Duodenal mucosa (tissue), 2 donors: Measurements from ENCODE around the gene PHF11.

Experiments
- H3K27ac ChIP-seq: one replicate; pipeline ENCODE4 v1.7.0; 2013; ENCODE audit warnings: low read depth, low read length
- H3K27me3 ChIP-seq, 2 donors: one replicate each; pipeline ENCODE4 v1.7.0; 2013; ENCODE audit warnings: low read length in 2 of 2, control low read depth in 1 of 2; ENCODE audit not compliant: insufficient read depth in 2 of 2, control insufficient read depth in 1 of 2
- H3K36me3 ChIP-seq, 2 donors: one replicate each; pipeline ENCODE4 v1.7.0; 2013; ENCODE audit warnings: low read length in 2 of 2, control low read depth in 1 of 2; ENCODE audit not compliant: insufficient read depth in 2 of 2, control insufficient read depth in 1 of 2
- H3K4me1 ChIP-seq, 2 donors: one replicate each; pipeline ENCODE4 v1.7.0; 2013; ENCODE audit warnings: low read length in 2 of 2, control low read depth in 1 of 2; ENCODE audit not compliant: insufficient read depth in 2 of 2, control insufficient read depth in 1 of 2
- H3K4me3 ChIP-seq, 2 donors: one replicate each; pipeline ENCODE4 v1.7.0; 2013; ENCODE audit warnings: low read length in 2 of 2, low read depth in 1 of 2
- H3K9ac ChIP-seq, 2 donors: one replicate each; pipeline ENCODE4 v1.7.0; 2013; ENCODE audit warnings: low read length in 2 of 2, low read depth in 1 of 2
- H3K9me3 ChIP-seq, 2 donors: one replicate each; pipeline ENCODE4 v1.7.0; 2013; ENCODE audit warnings: low read length in 2 of 2, control low read depth in 1 of 2; ENCODE audit not compliant: control insufficient read depth in 1 of 2

Gene PHF11

DNA sequence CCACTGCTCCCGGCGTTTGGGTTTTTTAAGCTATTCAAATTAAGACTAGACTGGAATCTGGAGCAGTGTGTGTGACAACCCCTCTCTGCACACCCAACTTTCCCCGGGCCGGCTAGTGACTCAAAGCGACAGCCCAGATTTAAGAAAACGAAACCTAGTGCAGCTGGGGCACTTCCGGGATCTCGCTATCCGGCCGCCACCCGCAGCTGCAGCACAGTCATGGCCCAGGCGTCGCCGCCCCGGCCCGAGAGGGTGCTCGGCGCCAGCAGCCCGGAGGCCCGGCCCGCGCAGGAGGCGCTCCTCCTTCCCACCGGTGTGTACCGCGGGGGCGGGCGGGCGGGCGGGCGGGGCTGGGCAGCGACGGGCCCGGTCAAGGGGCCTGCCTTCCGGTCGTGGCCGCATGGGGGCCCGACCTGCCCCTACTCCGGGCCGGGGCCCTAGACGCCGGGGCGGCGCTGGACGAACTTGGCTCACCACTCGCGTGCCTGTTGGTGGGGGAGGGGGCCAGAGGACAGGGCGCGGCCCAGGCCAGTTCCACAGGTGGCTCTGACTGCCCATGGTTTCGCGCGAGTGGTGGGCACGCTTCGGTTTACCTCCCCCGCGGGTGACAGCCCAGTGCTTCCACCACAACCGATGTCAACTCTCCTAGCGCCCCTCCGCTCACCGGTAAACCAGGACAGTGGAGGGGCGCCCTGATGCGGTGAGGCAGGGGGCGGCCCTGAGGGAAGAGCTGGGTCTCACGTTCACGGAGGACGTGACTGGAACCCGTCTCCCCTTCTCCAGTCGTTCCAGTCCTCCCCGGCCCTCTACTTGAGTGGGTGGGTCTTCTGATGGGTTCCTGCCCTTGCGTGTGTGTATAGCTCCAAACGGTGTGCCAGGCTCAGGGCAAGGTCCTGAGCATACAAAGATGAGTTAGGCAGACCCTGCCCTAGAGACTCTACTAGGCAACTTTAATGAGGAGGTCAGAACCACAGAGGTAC, at the start of gene PHF11:
PHF11 (plus strand) TSS at position 171 of the 980 bp plus-strand sequence; CDS start at position 220, 49 bp downstream.
- peak within 1 kb of the TSS; percentile 98 for H3K27ac ChIP-seq
- H3K9ac ChIP-seq = peak within 1 kb of the TSS; percentile 76 to 96
- no peaks in the 10 kb centered on the region for H3K9me3 ChIP-seq
- peaks cover 0 to 10% of the 10 kb centered on the region in 2 donors for H3K36me3 ChIP-seq
- H3K4me1 ChIP-seq = peaks cover 18% of the 10 kb centered on the region in 2 donors
- peak within 1 kb of the TSS; percentile 70 to 81 for H3K4me3 ChIP-seq
- no peaks in the 10 kb centered on the region for H3K27me3 ChIP-seq

DNA sequence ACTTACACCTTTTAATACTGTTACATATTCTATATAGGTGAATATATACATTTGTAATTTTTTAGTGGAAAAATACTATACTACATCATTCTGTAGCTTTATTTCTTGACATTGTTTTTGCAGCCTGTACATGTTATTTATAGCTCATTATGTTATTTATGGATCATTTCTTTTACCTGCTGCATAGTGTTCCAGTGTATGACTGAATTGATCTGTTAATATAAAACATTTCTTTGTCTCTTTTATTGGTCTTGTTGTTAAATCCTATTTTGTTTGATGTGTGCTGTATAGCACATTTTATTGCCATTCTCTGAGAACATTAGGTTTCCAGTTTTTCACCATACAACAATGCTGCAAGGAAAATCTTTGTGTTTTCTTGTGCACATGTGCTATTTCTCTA, 49.3 kb upstream of the PHF11 start:
- Histone ChIP-seq H3K4me3 (no peak overlapping the region), H3K27me3 (no peaks in the 10 kb centered on the region), H3K4me1 (peaks cover 0 to 14% of the 10 kb centered on the region in 2 donors), H3K36me3 (no peaks in the 10 kb centered on the region), H3K9ac (no peak overlapping the region), H3K27ac (no peak overlapping the region), H3K9me3 (no peaks in the 10 kb centered on the region)

DNA sequence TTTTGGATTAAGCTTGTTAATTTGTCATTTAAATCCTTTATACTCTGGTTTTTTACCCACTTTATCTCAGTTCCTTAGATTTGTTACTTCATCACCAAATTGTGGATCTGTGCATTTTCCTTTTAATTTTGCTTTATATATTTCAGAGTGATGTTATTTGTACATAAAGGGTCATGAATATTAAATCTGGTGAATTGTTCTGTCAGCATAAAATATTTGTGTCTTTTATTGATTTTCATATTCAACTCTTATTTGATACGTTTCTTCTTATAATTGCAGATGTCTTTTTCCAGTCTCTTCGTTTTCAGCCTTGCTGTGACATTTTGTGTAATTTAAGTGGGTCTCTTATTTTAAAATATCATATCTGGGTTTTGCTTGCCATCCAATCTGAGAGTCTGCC, 47.0 kb upstream of the PHF11 start:
- H3K27ac ChIP-seq = no peak overlapping the region
- H3K4me1 ChIP-seq = peaks cover 0 to 14% of the 10 kb centered on the region in 2 donors

DNA sequence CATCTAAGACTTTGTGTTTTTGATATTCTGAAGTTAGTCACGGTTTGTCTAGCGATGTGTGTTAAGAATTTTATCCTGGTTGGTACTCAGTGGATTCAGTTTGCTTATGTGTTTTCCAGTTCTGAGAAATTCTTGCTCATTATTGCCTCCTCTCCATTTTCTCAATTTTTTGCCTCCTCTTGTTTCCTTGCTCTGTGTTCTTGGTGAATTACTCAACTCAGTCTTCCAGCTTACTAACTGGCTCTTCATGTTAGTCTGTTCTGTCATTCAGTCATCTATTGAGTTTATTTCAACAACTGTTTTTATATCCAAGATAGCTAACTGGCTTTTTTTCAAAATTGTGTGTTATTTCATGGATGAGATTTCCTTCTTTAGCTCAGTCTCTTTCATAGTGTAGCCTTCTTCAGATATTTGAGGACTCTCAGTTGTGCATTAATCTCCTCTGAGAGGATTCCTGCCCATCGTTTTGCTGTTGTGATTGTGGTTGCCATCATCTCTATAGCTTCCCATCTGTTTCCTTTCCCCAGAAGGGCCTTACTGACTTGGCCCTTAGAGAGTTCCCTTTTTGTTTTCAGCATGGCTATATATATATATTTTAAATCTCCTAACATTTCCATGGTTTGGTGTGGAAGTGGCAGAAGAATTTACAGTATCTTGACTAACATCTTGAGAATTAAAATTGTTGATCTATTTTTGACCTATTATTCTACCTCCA, 45.5 kb upstream of the PHF11 start:
- Histone ChIP-seq H3K4me1 (peaks cover 0 to 10% of the 10 kb centered on the region in 2 donors), H3K9ac (no peak overlapping the region), H3K27ac (no peak overlapping the region), H3K9me3 (no peaks in the 10 kb centered on the region), H3K4me3 (no peak overlapping the region), H3K36me3 (no peaks in the 10 kb centered on the region), H3K27me3 (no peaks in the 10 kb centered on the region)

More for the DNA sequence above, 47.0 kb upstream of the PHF11 start:
- H3K4me3 ChIP-seq = no peak overlapping the region
- H3K9me3 ChIP-seq = no peaks in the 10 kb centered on the region
- no peaks in the 10 kb centered on the region for H3K36me3 ChIP-seq
- H3K27me3 ChIP-seq = no peaks in the 10 kb centered on the region
- no peak overlapping the region for H3K9ac ChIP-seq

DNA sequence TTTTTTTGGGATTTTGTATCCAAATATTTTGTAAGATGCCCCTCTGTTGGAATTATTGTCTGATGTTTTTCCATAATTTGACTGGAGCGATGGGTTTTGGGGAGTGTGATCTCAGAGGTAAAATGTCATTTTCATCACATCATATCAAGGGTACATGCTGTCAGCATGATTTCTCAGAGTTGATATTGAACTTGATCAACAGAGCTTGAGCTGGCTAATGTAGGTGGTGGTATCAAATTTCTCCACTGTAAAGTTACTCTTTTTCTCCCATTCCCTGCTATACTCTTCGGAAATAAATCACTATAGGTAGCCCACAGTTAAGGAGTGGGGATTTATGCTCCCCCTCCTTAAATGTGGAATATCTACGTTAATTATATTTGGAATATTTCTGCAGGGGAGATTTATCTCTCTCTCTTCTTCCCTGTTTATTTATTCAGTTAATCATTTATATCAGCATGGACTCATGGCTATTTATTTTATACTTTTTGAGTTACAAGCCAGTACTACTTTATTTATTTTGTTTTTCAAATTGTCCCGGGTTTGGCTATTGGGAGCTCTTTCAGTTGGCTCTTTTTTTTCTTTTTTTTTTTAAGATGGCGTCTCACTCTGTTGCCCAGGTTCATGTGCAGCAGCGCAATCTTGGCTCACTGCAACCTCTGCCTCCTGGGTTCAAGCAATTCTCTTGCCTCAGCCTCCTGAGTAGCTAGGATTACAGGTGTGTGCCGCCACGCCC, 42.9 kb upstream of the PHF11 start:
- no peak overlapping the region for H3K4me3 ChIP-seq
- no peaks in the 10 kb centered on the region for H3K4me1 ChIP-seq
- H3K9ac ChIP-seq = no peak overlapping the region
- H3K27me3 ChIP-seq = no peaks in the 10 kb centered on the region
- no peaks in the 10 kb centered on the region for H3K9me3 ChIP-seq
- no peak overlapping the region for H3K27ac ChIP-seq
- H3K36me3 ChIP-seq = no peaks in the 10 kb centered on the region

DNA sequence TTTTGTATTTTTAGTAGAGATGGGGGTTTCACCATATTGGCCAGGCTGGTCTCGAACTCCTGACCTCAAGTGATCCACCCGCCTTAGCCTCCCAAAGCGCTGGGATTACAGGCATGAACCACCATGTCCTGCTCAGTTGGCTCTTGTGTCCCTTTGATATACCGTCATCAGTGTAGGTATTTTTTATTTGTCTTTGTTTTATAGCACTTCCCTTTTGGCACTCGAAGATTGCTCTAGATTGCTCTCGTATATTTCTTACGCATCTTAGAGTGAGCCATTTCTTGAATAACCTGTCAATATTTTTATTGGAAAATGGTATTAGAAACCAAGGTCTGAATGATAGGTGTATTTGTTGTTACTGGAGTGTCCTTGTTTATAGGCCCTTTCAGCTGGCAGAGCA, 42.3 kb upstream of the PHF11 start:
- Histone ChIP-seq H3K4me3 (no peak overlapping the region), H3K27ac (no peak overlapping the region), H3K36me3 (no peaks in the 10 kb centered on the region), H3K4me1 (no peaks in the 10 kb centered on the region), H3K27me3 (no peaks in the 10 kb centered on the region), H3K9me3 (no peaks in the 10 kb centered on the region), H3K9ac (no peak overlapping the region)

DNA sequence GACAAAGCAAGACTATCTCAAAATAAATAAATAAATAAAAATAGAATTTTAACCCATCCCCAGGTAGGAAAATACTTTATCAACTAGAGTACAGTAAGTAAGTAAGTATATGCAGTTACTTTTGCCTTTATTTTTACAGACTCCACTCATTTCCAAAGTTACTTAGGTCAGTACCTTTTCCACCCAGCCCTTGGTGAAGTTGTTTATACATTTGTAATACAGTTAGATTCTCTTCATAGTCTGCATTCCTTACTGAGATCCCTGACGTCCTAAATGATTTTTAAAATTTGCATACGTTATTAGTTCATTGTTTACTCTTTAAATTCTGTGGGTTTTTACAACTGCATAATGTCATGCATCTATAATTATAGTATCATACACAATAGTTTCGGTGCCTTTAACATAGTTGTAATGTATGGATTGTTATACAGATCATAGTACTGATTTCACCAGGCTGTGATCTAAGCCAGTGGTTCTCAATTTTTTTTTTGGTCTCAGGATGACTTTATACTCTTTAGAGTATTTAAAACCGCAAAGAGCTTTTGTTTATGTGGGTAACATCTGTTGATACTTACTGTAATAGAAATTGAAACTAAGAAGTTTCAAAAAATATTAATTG, 41.3 kb upstream of the PHF11 start:
- Histone ChIP-seq H3K27me3 (no peaks in the 10 kb centered on the region), H3K4me1 (no peaks in the 10 kb centered on the region), H3K27ac (no peak overlapping the region), H3K4me3 (no peak overlapping the region), H3K36me3 (no peaks in the 10 kb centered on the region), H3K9me3 (no peaks in the 10 kb centered on the region), H3K9ac (no peak overlapping the region)

DNA sequence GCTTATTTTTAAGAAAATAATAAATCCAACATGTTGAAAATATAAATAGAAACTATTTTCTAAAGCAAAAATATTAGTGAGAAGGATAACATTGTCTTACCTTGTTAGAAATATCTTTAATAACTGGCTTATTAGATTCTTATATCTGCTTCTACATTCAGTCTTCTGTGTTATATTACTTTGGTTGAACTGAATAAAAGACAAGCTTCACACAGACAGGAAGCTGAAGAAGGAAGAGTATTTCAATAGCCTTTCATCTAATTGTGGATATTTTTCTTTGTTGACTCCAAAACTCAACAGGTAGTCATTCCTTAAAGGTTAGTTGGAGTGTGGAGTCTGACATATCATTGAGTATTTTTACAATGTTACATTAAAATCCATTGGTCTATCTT, 40.8 kb upstream of the PHF11 start:
- H3K27ac ChIP-seq = no peak overlapping the region
- no peaks in the 10 kb centered on the region for H3K27me3 ChIP-seq
- no peaks in the 10 kb centered on the region for H3K36me3 ChIP-seq
- H3K9ac ChIP-seq = no peak overlapping the region
- no peaks in the 10 kb centered on the region for H3K9me3 ChIP-seq
- H3K4me3 ChIP-seq = no peak overlapping the region
- no peaks in the 10 kb centered on the region for H3K4me1 ChIP-seq

DNA sequence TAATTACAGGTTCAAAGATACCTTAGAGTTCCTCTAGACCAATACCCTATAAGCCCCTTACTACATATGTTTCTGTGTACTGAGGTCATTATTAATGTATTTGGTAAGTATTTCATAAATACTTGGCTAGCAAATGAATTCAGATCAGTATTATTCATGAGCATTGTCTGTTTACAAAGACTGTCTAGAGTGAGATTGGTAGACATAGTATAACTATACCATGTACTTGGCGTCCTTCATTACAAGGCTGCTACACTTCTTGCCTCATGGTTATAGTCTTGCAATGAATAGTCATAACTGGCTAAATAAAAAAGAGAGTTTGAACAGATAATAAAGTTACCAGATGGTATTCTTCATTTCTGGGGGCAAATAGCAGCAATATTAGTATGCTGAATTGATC, 39.6 kb upstream of the PHF11 start:
- Histone ChIP-seq H3K36me3 (peaks cover 0 to 3% of the 10 kb centered on the region in 2 donors), H3K9me3 (no peaks in the 10 kb centered on the region), H3K27me3 (no peaks in the 10 kb centered on the region), H3K4me1 (no peaks in the 10 kb centered on the region), H3K9ac (no peak overlapping the region), H3K27ac (no peak overlapping the region), H3K4me3 (no peak overlapping the region)
